GM18909 (cell line): ENCODE data around the gene SMCO2.

Experiments
- ATAC-seq: cut with Tn5 transposase; IDR thresholded peaks from one replicate; pipeline ENCODE4 v1.9.1; 2021; ENCODE audit warnings: mild to moderate bottlenecking; ENCODE audit not compliant: unreplicated experiment, poor library complexity

The SMCO2 gene

GRCh38 chr12:27446436-27446835, at the start of gene SMCO2:
SMCO2 (plus strand) TSS chr12:27446736; CDS start chr12:27470632, 23,896 bp downstream.
- ATAC-seq: no peak

GRCh38 chr12:27398466-27398865, 48.1 kb upstream of the SMCO2 start:
- ATAC-seq: no peak

GRCh38 chr12:27399074-27399473, 47.5 kb upstream of the SMCO2 start:
- no peak for ATAC-seq

GRCh38 chr12:27400856-27401354, 45.6 kb upstream of the SMCO2 start:
- no peak for ATAC-seq

GRCh38 chr12:27412047-27412446, 34.5 kb upstream of the SMCO2 start:
- no peak for ATAC-seq

- no peak for ATAC-seq
Measured at GRCh38 chr12:27422697-27423096, 23.8 kb upstream of the SMCO2 start.

GRCh38 chr12:27424631-27425230, 21.8 kb upstream of the SMCO2 start:
- no peak for ATAC-seq

GRCh38 chr12:27425306-27425705, 21.2 kb upstream of the SMCO2 start:
- ATAC-seq: no peak

- ATAC-seq: no peak
Measured at GRCh38 chr12:27426743-27427487, 19.6 kb upstream of the SMCO2 start.

GRCh38 chr12:27427824-27428223, 18.7 kb upstream of the SMCO2 start:
- no peak for ATAC-seq

- ATAC-seq: no peak
Measured at GRCh38 chr12:27428466-27428865, 18.1 kb upstream of the SMCO2 start.

GRCh38 chr12:27429606-27430005, 16.9 kb upstream of the SMCO2 start:
- no peak for ATAC-seq

GRCh38 chr12:27431185-27431584, 15.4 kb upstream of the SMCO2 start:
- ATAC-seq: no peak

GRCh38 chr12:27434673-27435565, 11.6 kb upstream of the SMCO2 start:
- ATAC-seq: no peak

GRCh38 chr12:27436029-27436428, 10.5 kb upstream of the SMCO2 start:
- no peak for ATAC-seq

GRCh38 chr12:27436768-27437167, 9.8 kb upstream of the SMCO2 start:
- no peak for ATAC-seq

- no peak for ATAC-seq
Measured at GRCh38 chr12:27437839-27438238, 8.7 kb upstream of the SMCO2 start.

GRCh38 chr12:27447761-27448160, 1.2 kb downstream of the SMCO2 start:
- ATAC-seq: no peak

- no peak for ATAC-seq
Measured at GRCh38 chr12:27449026-27449425, 2.5 kb downstream of the SMCO2 start.

- ATAC-seq: no peak
Measured at GRCh38 chr12:27449893-27450534, 3.5 kb downstream of the SMCO2 start.
